Measurements from ENCODE around the gene SLC29A1. TPM values are rescaled to one million over a fixed set of nuclear protein-coding genes. Genes with fewer than 3 reads are reported as not detected.
"Not testable (repeated sequence)": the region's sequence is repeated elsewhere in the genome, so short reads cannot be mapped to it uniquely, and the experiment has no call there.

Gene SLC29A1
- total RNA-seq, 1 donor = 4.4 TPM

DNA sequence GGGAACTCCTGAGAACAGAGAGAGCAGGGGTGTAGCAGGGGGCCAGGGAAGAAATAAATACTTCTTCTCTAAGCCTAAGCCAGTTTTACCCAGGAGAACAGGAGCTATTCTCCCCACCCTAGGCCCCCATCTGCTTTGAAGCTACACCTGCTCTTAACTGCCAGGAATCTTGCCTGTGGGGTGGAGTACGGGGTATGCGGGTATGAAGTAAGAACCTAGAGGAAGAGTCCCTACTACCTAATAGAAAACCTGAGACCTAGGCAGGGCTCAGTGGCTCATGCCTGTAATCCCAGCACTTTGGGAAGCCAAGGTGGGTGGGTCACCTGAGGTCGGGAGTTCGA is 1.5 kb downstream of the SLC29A1 start:
- Histone ChIP-seq H3K27me3 (ENCODE audit: insufficient read depth, low read length) (no peaks in the 10 kb centered on the region), H3K4me1 (ENCODE audit: insufficient read depth, low read length) (peaks cover 40% of the 10 kb centered on the region), H3K4me3 (ENCODE audit: low read length) (no peak overlapping the region), H3K9me3 (ENCODE audit: low read depth, low read length) (no peaks in the 10 kb centered on the region)

DNA sequence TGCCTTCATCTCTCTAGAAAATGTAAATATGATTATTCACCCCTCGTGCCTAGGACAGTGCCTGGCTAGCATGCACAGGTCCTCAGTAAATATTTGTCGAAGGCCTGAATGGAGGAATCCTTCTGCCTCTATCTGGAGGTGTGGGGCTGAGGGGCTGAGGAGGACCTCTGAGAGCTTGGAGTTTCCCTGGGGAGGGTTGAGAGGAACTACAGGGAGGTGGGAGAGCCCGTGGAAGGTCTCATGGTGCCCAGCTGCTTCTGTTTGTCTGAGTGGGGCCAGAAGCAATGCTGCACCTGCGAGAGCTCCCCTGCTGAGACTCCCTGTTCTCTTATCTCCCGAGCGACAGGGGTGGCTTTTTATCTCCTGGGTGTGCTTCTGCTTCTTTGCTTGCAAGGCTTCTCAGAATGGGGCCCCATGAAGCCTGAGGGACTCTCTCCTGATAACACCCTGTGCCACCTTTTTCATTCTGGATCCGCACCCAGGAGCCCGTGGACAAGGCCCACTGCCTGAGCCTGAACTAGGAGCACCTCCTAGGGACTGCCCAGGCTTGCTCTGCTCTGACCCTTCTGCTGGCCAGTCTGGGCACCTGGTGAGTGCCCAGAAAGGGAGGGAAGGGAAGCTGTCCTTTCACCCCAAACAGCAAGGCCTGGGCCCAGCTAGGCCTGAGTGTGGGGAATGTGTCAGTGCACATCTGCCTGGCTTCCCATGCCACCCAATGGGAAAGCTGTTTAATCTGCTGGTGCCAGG is 2.4 kb downstream of the SLC29A1 start:
- Histone ChIP-seq H3K4me1 (ENCODE audit: insufficient read depth, low read length) (peaks cover 37% of the 10 kb centered on the region), H3K4me3 (ENCODE audit: low read length) (no peak overlapping the region), H3K27me3 (ENCODE audit: insufficient read depth, low read length) (no peaks in the 10 kb centered on the region), H3K9me3 (ENCODE audit: low read depth, low read length) (no peaks in the 10 kb centered on the region)

DNA sequence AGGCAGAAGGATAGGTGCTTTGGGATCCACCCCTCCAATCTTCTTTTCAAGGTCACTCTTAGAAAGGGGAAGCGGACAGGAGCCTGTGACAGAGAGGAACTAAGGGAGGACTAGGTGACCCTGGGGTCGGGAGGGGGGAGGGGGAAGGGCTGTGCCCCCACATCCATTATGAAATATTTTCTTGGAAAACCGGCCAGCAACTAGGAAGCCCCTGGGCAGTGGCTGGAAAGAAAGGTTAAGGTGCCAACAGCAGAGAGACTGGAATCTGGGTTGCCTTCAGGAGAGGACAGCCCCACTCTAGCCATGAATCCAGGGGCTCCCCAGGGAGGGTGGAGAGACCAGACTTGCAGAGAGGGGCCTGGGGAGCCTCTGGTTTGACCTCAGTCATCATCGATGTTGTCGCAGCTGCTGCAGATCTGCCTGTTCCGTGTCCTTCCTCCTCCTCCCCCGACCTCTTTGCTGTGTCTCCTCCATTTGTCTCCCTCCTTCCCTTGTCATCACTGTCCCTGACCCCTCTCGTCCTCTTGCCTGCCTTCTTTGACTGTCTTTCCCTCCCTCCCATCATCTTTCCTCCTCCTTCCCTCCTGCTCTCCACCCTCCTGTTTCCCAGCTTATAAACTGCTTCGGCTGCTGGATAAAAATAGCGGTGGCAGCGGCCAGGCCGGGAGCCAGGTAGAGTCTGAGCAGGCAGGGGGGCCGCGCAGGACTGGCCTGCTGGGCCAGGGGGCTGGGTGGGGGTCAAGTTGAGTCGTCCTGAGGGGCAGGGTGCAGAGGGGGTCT is 3.2 kb downstream of the SLC29A1 start:
- Histone ChIP-seq H3K9me3 (ENCODE audit: low read depth, low read length) (no peaks in the 10 kb centered on the region), H3K4me3 (ENCODE audit: low read length) (no peak overlapping the region), H3K27me3 (ENCODE audit: insufficient read depth, low read length) (no peaks in the 10 kb centered on the region), H3K4me1 (ENCODE audit: insufficient read depth, low read length) (peaks cover 32% of the 10 kb centered on the region)

DNA sequence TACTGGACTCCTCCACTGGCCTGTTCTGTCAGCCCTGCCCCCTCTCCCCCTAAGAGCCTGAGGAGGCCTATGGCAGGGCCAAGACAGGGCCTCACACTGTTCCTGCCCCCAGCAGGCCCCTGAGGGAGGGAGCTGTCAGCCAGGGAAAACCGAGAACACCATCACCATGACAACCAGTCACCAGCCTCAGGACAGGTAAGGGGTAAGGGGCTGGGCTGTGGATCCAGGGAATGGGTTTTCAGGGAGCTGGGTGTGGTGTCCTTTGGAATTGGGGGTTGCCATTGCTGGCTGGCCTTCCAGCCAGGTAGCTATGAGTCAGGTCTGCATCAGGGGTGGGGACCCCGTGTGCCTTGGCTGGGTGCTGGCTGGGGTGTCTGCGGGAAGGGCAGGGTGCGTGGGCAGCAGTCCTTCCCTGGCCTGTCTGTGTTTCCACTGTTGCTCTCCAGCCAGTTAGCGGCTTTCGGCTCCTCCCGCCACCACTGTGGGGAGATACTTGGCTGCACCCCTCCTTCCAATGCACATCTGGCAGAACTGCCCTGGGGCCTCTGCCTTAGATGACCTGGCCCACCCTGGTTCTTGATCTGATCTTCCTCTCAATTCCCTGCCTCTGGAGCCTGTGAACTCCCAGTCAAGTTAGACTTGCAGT is 3.9 kb downstream of the SLC29A1 start:
- peaks cover 28% of the 10 kb centered on the region for H3K4me1 ChIP-seq (ENCODE audit: insufficient read depth, low read length)
- no peaks in the 10 kb centered on the region for H3K27me3 ChIP-seq (ENCODE audit: insufficient read depth, low read length)
- H3K9me3 ChIP-seq (ENCODE audit: low read depth, low read length) = no peaks in the 10 kb centered on the region
- H3K4me3 ChIP-seq (ENCODE audit: low read length) = no peak overlapping the region

DNA sequence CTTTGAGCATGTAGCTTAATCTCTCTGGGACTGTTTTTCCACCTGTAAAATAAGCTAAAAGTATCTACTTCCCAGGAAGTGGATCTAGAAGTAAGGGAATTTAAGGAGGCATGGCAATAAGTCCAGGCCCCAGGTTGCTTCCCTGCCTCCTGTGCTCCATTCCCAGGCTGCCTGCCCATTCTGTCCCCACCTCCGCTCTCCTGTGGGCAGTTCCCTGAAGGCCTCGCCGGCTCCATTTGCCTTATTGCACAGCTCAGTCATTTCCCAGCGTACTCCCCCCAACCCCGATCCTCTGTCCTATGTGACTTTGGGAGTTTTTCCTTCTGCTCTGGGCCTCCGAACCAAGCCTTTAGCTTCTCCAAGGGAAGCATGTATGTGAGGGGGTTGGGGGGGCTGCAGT is 4.6 kb downstream of the SLC29A1 start:
- peaks cover 24% of the 10 kb centered on the region for H3K4me1 ChIP-seq (ENCODE audit: insufficient read depth, low read length)
- H3K4me3 ChIP-seq (ENCODE audit: low read length) = no peak overlapping the region
- no peaks in the 10 kb centered on the region for H3K27me3 ChIP-seq (ENCODE audit: insufficient read depth, low read length)
- no peaks in the 10 kb centered on the region for H3K9me3 ChIP-seq (ENCODE audit: low read depth, low read length)

DNA sequence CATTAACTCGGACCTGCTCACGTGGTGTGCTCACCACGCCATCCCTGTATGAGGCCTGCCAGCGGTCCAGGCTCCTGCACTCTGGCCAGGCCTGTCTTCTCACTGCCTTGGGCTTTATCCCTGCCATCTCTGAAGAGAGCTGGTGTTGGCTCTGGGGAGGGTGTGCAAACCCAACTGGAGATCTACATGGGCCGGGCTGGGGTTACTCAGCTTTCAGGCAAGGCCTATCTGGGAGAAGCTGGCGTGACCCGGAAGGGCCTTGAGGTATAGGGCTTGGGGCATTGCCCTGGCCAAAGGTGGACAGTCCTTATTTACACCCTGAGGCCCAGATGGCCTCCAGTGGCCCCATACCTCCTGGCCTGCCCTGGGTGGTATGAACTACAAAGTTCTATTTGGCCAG is 5.0 kb downstream of the SLC29A1 start:
- Histone ChIP-seq H3K27me3 (ENCODE audit: insufficient read depth, low read length) (no peaks in the 10 kb centered on the region), H3K4me3 (ENCODE audit: low read length) (no peak overlapping the region), H3K4me1 (ENCODE audit: insufficient read depth, low read length) (peaks cover 27% of the 10 kb centered on the region), H3K9me3 (ENCODE audit: low read depth, low read length) (no peaks in the 10 kb centered on the region)

DNA sequence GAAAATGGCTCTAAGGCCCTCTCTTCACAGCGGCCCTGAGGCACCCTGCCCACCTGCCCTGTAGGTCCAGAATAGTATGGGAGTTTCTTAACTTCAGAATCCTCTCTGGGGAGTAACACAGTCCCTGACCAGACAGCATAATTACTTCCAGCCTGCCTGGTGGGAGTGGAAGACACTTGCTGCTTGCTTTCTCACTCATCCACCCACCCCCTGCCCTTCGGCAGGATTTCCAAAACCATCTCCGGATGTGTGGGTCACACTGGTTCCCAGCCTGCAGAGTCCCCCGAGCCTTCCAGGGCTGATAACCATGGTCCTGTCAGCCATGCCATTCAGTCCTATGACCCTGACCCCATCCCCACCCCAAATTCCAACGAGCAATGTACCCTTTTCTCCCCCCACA is 5.4 kb downstream of the SLC29A1 start:
- H3K9me3 ChIP-seq (ENCODE audit: low read depth, low read length) = no peaks in the 10 kb centered on the region
- H3K4me3 ChIP-seq (ENCODE audit: low read length) = no peak overlapping the region
- H3K4me1 ChIP-seq (ENCODE audit: insufficient read depth, low read length) = peaks cover 31% of the 10 kb centered on the region
- no peaks in the 10 kb centered on the region for H3K27me3 ChIP-seq (ENCODE audit: insufficient read depth, low read length)

DNA sequence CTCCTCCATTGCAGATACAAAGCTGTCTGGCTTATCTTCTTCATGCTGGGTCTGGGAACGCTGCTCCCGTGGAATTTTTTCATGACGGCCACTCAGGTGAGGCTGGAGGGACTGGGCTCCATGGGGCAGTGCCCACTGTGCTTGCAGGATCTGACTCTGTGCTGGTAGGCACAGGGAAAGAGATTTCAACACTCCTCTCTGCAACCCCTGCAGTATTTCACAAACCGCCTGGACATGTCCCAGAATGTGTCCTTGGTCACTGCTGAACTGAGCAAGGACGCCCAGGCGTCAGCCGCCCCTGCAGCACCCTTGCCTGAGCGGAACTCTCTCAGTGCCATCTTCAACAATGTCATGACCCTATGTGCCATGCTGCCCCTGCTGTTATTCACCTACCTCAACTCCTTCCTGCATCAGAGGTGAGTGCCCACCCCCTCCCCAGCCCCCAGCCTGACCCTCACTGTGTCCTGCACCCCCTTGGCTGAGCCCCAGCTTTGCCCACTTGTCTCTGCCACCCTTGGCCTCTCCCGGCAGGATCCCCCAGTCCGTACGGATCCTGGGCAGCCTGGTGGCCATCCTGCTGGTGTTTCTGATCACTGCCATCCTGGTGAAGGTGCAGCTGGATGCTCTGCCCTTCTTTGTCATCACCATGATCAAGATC is 6.1 kb downstream of the SLC29A1 start:
- H3K9me3 ChIP-seq (ENCODE audit: low read depth, low read length) = no peaks in the 10 kb centered on the region
- H3K4me3 ChIP-seq (ENCODE audit: low read length) = no peak overlapping the region
- peaks cover 28% of the 10 kb centered on the region for H3K4me1 ChIP-seq (ENCODE audit: insufficient read depth, low read length)
- H3K27me3 ChIP-seq (ENCODE audit: insufficient read depth, low read length) = no peaks in the 10 kb centered on the region

DNA sequence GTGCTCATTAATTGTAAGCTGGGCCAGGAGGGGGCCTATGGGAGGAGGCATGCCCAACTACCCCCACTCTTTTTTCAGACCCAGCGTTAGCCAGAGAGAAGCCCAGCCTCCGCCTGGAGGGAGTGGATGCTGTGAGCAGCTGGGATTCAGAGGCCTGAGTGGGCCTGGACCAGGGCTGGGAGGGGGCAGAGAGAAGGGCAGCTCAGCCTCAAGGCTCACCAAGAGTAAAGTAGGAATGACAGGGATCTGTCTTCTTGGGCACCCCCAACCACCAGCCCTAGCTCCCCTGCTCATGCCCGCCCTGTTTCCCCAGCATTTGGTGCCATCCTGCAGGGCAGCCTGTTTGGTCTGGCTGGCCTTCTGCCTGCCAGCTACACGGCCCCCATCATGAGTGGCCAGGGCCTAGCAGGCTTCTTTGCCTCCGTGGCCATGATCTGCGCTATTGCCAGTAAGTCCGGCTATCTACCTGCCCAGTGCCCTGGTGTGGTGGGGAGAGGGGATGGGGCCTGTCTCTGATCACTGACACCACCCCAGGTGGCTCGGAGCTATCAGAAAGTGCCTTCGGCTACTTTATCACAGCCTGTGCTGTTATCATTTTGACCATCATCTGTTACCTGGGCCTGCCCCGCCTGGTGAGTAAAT is 6.8 kb downstream of the SLC29A1 start:
- Histone ChIP-seq H3K4me1 (ENCODE audit: insufficient read depth, low read length) (peaks cover 24% of the 10 kb centered on the region), H3K27me3 (ENCODE audit: insufficient read depth, low read length) (no peaks in the 10 kb centered on the region), H3K4me3 (ENCODE audit: low read length) (no peak overlapping the region), H3K9me3 (ENCODE audit: low read depth, low read length) (no peaks in the 10 kb centered on the region)

DNA sequence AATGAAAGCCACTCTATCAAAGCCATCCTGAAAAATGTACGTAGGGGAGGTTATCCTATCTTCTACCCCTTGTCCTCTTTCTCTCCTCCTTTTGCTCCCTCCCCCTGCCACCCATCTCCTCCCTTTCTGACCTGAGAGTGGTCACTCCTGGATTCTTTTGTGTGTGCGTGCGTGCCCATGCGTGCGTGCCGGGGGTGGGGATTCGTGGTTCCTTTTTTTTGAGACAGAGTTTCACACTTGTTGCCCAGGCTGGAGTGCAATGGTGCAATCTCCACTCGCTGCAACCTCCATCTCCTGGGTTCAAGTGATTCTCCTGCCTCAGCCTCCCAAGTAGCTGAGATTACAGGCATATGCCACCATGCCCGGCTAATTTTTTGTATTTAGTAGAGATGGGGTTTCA is 8.0 kb downstream of the SLC29A1 start:
- not testable (repeated sequence) for H3K9me3 ChIP-seq (ENCODE audit: low read depth, low read length); H3K27me3 ChIP-seq (ENCODE audit: insufficient read depth, low read length); H3K4me3 ChIP-seq (ENCODE audit: low read length)
- peaks cover 21% of the 10 kb centered on the region for H3K4me1 ChIP-seq (ENCODE audit: insufficient read depth, low read length)

DNA sequence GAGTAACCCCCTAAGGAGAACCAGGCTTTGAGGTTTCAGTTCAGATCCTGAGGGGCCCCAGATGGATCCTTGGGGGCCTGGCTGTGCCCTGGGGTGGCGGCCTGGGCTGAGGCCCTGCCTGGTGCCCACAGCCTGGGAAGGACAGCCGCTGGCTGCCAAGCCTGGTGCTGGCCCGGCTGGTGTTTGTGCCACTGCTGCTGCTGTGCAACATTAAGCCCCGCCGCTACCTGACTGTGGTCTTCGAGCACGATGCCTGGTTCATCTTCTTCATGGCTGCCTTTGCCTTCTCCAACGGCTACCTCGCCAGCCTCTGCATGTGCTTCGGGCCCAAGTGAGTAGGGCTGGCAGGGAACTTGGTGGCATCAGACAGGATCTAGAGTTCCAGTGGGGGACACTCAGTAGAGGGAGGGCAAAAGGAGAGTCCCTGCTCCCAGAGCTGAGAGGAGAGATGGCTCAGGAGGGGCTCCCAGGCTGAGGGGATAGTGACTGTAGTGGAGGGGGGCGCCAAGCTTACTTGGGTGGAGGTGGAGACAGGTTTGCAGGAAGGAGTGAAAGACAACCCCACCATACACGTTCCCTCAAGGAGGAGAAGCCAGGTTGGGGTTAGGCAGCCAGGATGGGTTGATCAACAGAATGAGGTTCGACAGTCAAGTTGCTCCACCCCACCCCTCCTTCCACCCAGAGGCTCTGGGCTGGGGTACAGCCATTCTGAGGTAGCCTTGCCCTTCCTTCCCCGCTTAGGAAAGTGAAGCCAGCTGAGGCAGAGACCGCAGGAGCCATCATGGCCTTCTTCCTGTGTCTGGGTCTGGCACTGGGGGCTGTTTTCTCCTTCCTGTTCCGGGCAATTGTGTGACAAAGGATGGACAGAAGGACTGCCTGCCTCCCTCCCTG is 9.5 kb downstream of the SLC29A1 start:
- H3K4me1 ChIP-seq (ENCODE audit: insufficient read depth, low read length) = peaks cover 27% of the 10 kb centered on the region
- no peak overlapping the region for H3K4me3 ChIP-seq (ENCODE audit: low read length)
- H3K27me3 ChIP-seq (ENCODE audit: insufficient read depth, low read length) = no peaks in the 10 kb centered on the region
- no peaks in the 10 kb centered on the region for H3K9me3 ChIP-seq (ENCODE audit: low read depth, low read length)

DNA sequence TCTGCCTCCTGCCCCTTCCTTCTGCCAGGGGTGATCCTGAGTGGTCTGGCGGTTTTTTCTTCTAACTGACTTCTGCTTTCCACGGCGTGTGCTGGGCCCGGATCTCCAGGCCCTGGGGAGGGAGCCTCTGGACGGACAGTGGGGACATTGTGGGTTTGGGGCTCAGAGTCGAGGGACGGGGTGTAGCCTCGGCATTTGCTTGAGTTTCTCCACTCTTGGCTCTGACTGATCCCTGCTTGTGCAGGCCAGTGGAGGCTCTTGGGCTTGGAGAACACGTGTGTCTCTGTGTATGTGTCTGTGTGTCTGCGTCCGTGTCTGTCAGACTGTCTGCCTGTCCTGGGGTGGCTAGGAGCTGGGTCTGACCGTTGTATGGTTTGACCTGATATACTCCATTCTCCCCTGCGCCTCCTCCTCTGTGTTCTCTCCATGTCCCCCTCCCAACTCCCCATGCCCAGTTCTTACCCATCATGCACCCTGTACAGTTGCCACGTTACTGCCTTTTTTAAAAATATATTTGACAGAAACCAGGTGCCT is 10.2 kb downstream of the SLC29A1 start:
- Histone ChIP-seq H3K4me1 (ENCODE audit: insufficient read depth, low read length) (peaks cover 32% of the 10 kb centered on the region), H3K27me3 (ENCODE audit: insufficient read depth, low read length) (no peaks in the 10 kb centered on the region), H3K9me3 (ENCODE audit: low read depth, low read length) (no peaks in the 10 kb centered on the region), H3K4me3 (ENCODE audit: low read length) (no peak overlapping the region)

DNA sequence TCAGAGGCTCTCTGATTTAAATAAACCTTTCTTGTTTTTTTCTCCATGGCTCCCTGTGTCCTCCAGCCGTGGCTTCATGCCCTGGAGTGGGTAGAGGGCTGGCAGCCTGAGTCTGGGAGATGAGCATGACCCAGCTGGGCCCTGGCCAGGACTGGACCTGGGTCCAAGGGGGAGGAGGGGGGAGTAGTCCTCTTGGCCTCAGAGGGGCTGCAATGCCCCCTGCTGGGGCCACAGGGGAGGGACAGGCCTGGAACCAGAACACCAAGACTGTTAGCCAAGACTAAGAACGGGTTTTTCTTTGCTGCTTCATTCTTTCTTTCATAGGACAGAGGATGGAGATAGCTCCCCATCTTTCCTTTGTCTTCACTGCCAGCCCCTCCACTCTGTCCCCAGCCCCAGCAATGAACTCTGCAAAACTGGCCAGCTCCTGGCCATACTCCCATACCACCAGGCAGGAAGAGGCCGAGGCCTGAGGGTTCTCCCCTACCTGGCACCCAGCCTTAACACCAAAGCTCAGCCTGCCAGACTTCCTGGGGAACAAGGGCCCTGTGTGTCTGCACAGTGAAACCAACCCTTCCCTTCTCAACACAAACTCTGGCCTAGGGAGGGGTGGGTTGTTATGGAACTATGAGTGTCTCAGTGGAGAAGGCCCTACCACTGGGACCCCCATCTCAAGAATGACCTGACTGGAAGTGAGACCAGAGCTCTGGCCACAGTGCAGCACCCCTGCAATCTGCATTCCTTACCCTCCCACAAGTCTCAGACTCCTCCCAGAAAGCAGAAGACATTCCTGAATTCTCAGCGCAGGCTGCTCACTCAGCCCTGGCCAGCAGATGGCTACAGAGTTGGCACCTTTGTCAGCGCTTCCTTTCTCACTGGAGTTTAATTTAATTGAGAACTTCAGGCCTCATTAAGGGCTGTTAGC is 11.0 kb downstream of the SLC29A1 start:
- Histone ChIP-seq H3K4me1 (ENCODE audit: insufficient read depth, low read length) (peaks cover 32% of the 10 kb centered on the region), H3K4me3 (ENCODE audit: low read length) (no peak overlapping the region), H3K27me3 (ENCODE audit: insufficient read depth, low read length) (no peaks in the 10 kb centered on the region), H3K9me3 (ENCODE audit: low read depth, low read length) (no peaks in the 10 kb centered on the region)
